ENCODE measurements around the gene ANGPTL1. TPM values are rescaled to one million over a fixed set of nuclear protein-coding genes. Genes with fewer than 3 reads are reported as not detected.

The ANGPTL1 gene
- total and polyA plus RNA-seq, 7 donors, result 1.4 to 173 (median 117) TPM

GRCh38 chr1:178901482-178902125 lies 30.7 kb upstream of the ANGPTL1 start:
- no peak for DNase-seq
- Histone ChIP-seq H3K27me3 (no peaks in the 10 kb centered on the region), H3K4me3 (no peak overlapping the region), H3K9me3 (no peaks in the 10 kb centered on the region), H3K4me1 (no peaks in the 10 kb centered on the region), H3K36me3 (no peaks in the 10 kb centered on the region), H3K27ac (no peak overlapping the region)
- WGBS, 2 donors, result 99 to 100% methylated on average over 1 of the region's 1 CpG
- TF ChIP-seq, protein P1, sequence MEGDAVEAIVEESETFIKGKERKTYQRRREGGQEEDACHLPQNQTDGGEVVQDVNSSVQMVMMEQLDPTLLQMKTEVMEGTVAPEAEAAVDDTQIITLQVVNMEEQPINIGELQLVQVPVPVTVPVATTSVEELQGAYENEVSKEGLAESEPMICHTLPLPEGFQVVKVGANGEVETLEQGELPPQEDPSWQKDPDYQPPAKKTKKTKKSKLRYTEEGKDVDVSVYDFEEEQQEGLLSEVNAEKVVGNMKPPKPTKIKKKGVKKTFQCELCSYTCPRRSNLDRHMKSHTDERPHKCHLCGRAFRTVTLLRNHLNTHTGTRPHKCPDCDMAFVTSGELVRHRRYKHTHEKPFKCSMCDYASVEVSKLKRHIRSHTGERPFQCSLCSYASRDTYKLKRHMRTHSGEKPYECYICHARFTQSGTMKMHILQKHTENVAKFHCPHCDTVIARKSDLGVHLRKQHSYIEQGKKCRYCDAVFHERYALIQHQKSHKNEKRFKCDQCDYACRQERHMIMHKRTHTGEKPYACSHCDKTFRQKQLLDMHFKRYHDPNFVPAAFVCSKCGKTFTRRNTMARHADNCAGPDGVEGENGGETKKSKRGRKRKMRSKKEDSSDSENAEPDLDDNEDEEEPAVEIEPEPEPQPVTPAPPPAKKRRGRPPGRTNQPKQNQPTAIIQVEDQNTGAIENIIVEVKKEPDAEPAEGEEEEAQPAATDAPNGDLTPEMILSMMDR (IDR thresholded peaks at IDR 0.05), result no peak
- no peak for TF ChIP-seq EP300 (IDR thresholded peaks at IDR 0.05)
- TF ChIP-seq POLR2A (IDR thresholded peaks at IDR 0.05), result no peak
- no peak for TF ChIP-seq POLR2AphosphoS5 (IDR thresholded peaks at IDR 0.05)
- intact Hi-C loops (cut with DNase I), result no loop called here

DNA sequence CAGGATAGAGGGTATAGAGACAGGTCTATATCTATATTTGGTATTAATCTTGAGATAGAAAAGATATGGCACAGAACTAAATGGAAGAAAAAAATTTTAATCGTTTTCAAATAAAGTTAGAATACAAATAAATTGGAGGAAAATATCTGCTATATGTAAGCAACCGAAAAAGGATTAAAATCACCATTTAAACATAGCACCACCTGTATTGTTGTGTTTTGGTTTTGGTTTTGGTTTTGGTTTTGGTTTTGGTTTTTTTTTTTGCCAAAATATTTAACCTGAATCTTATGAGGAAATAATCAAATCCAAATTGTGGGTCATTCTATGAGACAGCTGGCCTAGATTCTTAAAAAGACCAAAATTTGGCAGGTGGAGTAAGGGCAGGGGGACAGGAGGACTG lies 28.5 kb upstream of the ANGPTL1 start:
- no peak overlapping the region for H3K4me3 ChIP-seq
- intact Hi-C loops (cut with DNase I), result no loop called here
- no peaks in the 10 kb centered on the region for H3K36me3 ChIP-seq
- H3K4me1 ChIP-seq, result no peaks in the 10 kb centered on the region
- TF ChIP-seq POLR2AphosphoS5 (IDR thresholded peaks at IDR 0.05), result no peak
- TF ChIP-seq POLR2A (IDR thresholded peaks at IDR 0.05), result no peak
- TF ChIP-seq EP300 (IDR thresholded peaks at IDR 0.05), result no peak
- TF ChIP-seq, protein P1 (IDR thresholded peaks at IDR 0.05), result no peak
- H3K27ac ChIP-seq, result no peak overlapping the region
- DNase-seq, result no peak
- H3K9me3 ChIP-seq, result no peaks in the 10 kb centered on the region
- H3K27me3 ChIP-seq, result no peaks in the 10 kb centered on the region
- 89 to 90% methylated on average over 2 of the region's 2 CpGs for WGBS, 2 donors

DNA sequence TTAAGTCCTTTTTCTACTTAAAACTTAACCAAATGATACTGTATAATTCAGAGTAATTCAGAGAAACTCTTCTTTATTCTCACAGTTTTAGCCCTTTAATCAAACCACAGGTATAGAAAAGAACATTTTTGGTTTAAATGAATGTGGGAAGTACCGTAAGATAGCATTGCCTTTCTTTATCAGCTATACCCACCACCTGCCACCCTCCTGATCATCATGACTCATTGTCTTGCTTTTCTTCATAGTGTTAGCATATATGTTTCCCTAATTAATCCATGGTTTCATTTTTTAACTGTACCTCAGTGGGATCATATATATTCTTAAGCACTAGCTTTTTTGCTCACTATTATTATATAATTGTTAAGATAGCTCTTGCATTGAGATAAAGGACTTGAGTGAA lies 27.5 kb upstream of the ANGPTL1 start:
- DNase-seq, result no peak
- intact Hi-C loops (cut with DNase I), result no loop called here
- H3K9me3 ChIP-seq, result no peaks in the 10 kb centered on the region
- H3K36me3 ChIP-seq, result no peaks in the 10 kb centered on the region
- no peaks in the 10 kb centered on the region for H3K4me1 ChIP-seq
- 92 to 96% methylated on average over 1 of the region's 1 CpG for WGBS, 2 donors
- no peak for TF ChIP-seq POLR2AphosphoS5 (IDR thresholded peaks at IDR 0.05)
- TF ChIP-seq EP300 (IDR thresholded peaks at IDR 0.05), result no peak
- TF ChIP-seq POLR2A (IDR thresholded peaks at IDR 0.05), result no peak
- TF ChIP-seq, protein P1 (IDR thresholded peaks at IDR 0.05), result no peak
- no peaks in the 10 kb centered on the region for H3K27me3 ChIP-seq
- no peak overlapping the region for H3K27ac ChIP-seq
- H3K4me3 ChIP-seq, result no peak overlapping the region

DNA sequence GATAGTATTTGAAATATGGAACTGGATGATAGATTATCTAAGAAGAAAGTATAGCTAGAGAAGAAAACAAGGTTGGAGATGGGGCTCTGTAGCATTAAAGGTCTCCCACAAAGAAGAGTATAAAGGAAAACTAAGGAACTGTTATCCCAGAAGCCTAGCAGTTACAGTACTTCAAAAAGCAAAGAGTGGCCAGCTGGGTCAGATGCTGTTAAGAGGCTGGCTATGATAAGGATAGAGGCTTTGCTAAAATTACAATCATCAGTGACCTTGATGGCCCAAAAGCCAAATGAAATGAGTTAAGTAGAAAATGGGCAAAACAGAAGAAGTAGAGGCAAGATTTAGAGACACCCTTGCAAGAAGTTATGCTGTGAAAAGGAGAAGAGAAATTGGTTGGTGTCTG lies 25.1 kb upstream of the ANGPTL1 start:
- DNase-seq, result no peak
- no peaks in the 10 kb centered on the region for H3K9me3 ChIP-seq
- H3K27me3 ChIP-seq, result no peaks in the 10 kb centered on the region
- H3K4me1 ChIP-seq, result no peaks in the 10 kb centered on the region
- TF ChIP-seq, protein P1 (IDR thresholded peaks at IDR 0.05), result no peak
- H3K4me3 ChIP-seq, result no peak overlapping the region
- intact Hi-C loops (cut with DNase I), result no loop called here
- H3K36me3 ChIP-seq, result no peaks in the 10 kb centered on the region
- no peak overlapping the region for H3K27ac ChIP-seq

DNA sequence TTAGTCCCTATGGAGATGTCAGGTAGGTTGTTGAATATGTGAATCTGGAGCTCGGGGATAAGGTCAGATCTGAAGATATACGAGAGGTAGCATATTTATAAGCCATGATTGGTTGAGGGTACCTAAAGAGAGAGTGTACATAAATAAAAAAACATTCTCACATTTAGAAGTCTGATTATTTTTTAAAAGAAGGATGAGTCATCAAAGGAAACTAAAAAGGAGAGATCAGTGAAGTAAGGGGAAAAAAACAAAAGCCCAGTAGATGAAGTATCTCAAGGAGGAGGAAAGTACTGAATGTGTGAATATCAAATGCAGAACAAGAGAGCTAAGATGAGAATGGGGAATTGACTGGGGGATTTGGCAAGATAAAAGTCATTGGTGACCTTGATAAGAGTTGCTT lies 15.7 kb upstream of the ANGPTL1 start:
- intact Hi-C loops (cut with DNase I), result no loop called here
- TF ChIP-seq POLR2AphosphoS5 (IDR thresholded peaks at IDR 0.05) (no peak), EP300 (IDR thresholded peaks at IDR 0.05) (no peak), POLR2A (IDR thresholded peaks at IDR 0.05) (no peak)
- TF ChIP-seq, protein P1 (IDR thresholded peaks at IDR 0.05), result no peak
- Histone ChIP-seq H3K9me3 (no peaks in the 10 kb centered on the region), H3K4me3 (no peak overlapping the region), H3K27me3 (no peaks in the 10 kb centered on the region), H3K4me1 (no peaks in the 10 kb centered on the region), H3K36me3 (peaks cover 0 to 6% (median 0%) of the 10 kb centered on the region in 4 donors), H3K27ac (no peak overlapping the region)
- 93 to 98% methylated on average over 2 of the region's 2 CpGs for WGBS, 2 donors
- DNase-seq, result no peak
